HG03558 (cell line): Measurements from ENCODE around the gene ING3.
"Not testable (repeated sequence)": the region's sequence is repeated elsewhere in the genome, so short reads cannot be mapped to it uniquely, and the experiment has no call there.

ENCODE experiments used
- ATAC-seq: cut with Tn5 transposase; IDR thresholded peaks from one replicate; pipeline ENCODE4 v1.9.1; 2021; ENCODE audit warnings: moderate number of reproducible peaks; ENCODE audit not compliant: unreplicated experiment; ENCODE audit errors: extremely low read depth

The ING3 gene

GRCh38 chr7:121000081-121000983 lies 49.8 kb downstream of the ING3 start:
- no peak for ATAC-seq

- no peak for ATAC-seq
Measured at GRCh38 chr7:121001234-121001906, 50.8 kb downstream of the ING3 start.

- no peak for ATAC-seq
Measured at GRCh38 chr7:121002048-121002756, 51.6 kb downstream of the ING3 start.

GRCh38 chr7:121002757-121003200 lies 52.2 kb downstream of the ING3 start:
- no peak for ATAC-seq

GRCh38 chr7:121003986-121004685 lies 53.6 kb downstream of the ING3 start:
- ATAC-seq = no peak

GRCh38 chr7:121005058-121005457 lies 54.5 kb downstream of the ING3 start:
- ATAC-seq = not testable (repeated sequence)

GRCh38 chr7:121005996-121006584 lies 55.5 kb downstream of the ING3 start:
- no peak for ATAC-seq

GRCh38 chr7:121006711-121007315 lies 56.2 kb downstream of the ING3 start:
- no peak for ATAC-seq

GRCh38 chr7:121008816-121009215 lies 58.2 kb downstream of the ING3 start:
- no peak for ATAC-seq

GRCh38 chr7:121011401-121011800 lies 60.8 kb downstream of the ING3 start:
- ATAC-seq = no peak

GRCh38 chr7:121012170-121012874 lies 61.7 kb downstream of the ING3 start:
- no peak for ATAC-seq

- ATAC-seq = no peak
Measured at GRCh38 chr7:121012919-121013318, 62.3 kb downstream of the ING3 start.

- ATAC-seq = no peak
Measured at GRCh38 chr7:121015560-121015959, 65.0 kb downstream of the ING3 start.

GRCh38 chr7:121016966-121017365 lies 66.4 kb downstream of the ING3 start:
- no peak for ATAC-seq

GRCh38 chr7:121017586-121017985 lies 67.0 kb downstream of the ING3 start:
- ATAC-seq = no peak

- no peak for ATAC-seq
Measured at GRCh38 chr7:121019018-121019417, 68.4 kb downstream of the ING3 start.

- ATAC-seq = no peak
Measured at GRCh38 chr7:121020249-121020988, 69.8 kb downstream of the ING3 start.
